ENCODE measurements around the gene STX12.

DNA sequence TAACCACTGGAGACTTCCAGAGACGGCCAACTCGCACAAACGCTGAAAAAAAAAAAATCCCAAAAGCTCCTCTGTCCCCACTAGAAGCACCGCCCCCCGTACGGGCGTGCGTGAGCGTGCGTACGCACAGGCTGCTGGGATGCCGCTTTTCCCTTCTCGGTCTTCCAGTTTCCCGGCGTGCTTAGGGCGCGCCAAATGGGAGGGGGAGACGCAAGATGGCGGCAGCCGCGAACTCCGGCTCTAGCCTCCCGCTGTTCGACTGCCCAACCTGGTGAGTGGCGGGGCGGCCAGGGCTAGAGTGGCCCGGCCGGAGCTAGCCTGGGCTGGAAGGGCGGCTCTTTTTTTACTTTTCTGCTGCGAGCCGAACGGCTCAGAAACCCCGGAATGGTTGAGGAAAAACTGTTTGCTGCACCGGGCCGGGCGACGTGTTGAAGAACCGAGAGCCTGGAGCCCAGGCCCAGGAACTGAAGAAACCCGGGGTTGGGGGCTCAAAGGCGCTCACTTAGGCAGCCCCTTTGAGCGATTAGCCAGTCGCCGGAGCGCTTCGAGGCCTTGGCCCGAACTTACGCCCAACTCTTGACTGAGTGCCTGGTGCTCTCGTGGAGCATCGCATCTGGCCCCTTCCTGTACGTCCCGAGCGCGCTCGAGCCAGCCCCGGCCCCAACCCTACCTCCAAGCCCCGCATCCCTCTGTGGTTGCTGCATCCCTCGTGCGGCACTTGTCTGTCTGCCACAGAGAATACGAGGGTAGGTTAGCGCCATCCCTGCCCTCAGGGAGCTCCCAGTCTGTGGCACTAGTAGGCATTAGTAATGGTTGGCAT lies 57.8 kb downstream of the STX12 start, which contains the start of gene PPP1R8:
- TF ChIP-seq CTCF (conservative IDR thresholded peaks at IDR 0.05; ENCODE audit: low read length) (no peak), EZH2phosphoT487 (IDR thresholded peaks at IDR 0.05; ENCODE audit: borderline replicate concordance) (no peak)
